HG03460 (cell line): Measurements from ENCODE around the gene MSI2.

Experiments used
- ATAC-seq: cut with Tn5 transposase; IDR thresholded peaks from one replicate; pipeline ENCODE4 v1.9.1; 2021; ENCODE audit not compliant: unreplicated experiment

MSI2 gene

DNA sequence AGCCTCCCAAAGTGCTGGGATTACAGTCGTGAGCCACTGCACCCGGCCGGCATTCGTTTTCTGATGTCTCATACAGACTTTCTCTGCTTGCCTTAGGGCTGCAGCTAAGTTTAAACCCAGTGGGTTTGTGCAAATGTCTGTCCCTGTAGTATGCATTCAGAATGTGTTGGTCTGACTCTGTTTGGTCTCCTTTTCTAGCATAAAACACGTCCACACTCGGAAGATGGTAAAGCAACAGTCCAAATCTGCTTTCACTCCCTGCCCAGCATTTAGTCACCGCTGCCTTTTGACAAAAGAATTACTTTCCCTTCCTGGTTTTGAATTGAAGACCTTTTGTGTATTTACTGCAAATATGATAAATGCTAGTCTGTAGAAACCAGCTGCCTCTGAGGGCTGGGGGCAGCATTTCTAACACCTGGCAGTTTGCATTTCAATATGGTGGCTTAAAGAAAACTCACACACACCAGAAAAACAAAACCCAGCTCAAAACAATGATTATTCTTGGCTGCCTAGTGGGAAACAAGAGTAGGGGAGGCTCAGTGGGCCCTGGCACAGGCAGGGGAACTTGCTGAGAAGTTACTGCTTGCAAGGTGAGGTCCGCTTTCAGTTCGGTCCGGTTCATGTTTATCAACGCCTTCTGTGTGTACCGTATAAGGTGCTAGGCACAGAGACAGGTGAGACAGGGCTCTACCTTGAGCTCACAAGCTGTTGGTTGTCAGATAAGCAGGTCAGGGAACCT, 56.9 kb downstream of the MSI2 start:
- no peak for ATAC-seq

DNA sequence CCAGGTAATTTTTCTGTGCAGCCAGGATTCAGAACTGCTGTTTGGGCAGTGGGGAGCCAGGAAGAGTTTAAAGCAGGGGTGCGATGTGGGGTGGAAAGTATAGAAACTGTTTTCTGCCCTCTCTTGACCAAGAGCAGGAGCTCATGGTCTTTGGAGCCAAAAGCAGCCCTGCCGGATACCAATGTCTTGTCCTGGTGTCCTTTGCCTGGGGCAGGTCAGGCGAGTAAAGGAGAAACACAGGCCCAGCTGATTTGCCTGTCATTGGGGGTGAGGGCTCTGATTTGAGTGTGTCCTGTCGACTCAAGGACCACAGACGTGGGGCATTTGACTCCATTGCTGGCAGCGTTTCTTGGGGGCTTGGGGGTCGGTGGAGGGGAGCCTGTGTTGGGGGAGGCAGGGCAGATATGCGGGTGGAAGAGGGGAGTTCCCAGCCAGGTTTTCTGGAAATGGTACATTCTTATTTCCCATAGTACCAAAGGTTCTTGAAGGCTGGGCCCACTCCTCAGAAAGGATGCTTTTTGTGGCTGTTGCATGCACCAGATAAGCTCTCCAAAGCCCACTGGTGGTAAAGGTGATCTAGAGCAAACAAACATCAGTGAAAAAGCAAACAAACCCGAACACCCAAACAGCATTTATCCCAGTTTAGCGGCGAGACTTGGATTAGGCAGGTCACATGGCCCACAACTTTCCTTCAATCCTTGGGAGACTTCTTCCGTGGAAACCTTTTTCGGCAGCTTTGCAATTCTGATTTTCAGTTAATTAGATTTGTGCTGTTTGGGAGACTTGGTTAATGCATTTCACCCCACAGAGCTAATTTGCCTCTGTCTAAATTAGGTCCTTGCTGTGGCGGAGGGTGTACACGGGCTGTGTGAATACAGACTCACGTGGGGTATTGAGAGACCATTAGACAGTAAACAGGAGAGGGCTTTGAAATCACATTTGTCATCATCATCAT, 59.0 kb downstream of the MSI2 start:
- ATAC-seq = no peak

DNA sequence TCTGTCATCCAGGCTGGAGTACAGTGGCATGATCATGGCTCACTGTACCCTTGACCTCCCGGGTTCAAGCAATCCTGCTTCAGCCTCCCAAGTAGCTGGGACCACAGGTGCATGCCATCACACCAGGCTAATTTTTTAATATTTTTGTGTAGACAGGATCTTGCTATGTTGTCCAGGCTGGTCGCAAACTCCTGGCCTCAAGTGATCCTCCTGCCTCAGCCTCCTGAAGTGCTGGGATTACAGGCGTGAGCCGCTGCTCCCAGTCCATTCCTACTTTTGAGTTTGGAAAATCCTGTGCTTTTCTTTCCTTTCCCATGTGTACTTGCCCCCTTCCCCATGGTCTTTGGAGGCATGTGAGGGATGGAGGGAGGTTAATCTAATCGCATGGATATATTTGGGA, 60.0 kb downstream of the MSI2 start:
- no peak for ATAC-seq

DNA sequence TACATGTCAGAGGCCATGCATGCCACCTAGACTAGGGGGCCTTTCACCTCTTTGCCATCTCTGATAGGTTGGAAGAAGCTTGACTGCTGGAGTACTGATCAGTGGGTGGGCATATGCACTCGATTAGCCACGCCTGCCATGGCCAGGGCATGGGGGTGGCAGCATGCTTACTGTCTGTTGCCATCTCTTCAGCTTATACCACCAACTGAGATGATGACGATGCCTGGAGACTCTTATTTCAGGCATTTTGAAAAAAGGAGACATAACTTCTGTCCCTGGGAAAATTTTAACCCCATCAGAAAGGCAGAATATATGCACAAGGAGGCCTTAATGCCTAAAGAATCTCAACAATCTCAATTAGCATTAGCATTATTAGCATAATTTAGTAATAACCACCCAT, 60.8 kb downstream of the MSI2 start:
- ATAC-seq = no peak

DNA sequence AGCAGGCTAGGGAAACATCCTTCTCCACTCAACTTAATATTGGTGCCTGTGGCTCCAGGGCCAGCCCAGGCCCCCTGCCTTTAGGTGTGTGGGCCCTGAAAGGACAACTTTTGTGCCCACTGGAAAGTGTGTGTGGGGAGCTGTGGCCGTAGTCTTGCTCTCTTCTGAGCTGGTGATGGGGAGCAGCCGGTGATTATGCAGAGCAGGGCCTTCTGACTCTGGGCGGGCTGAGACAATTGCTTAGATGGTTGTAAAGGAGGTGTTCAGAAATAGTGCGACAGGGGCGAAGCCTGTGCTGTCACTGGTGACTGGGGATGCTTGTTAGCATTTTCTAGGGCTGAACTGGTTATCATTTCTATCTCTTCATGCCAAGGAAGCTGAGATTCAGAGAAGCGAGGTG, 62.6 kb downstream of the MSI2 start:
- no peak for ATAC-seq

DNA sequence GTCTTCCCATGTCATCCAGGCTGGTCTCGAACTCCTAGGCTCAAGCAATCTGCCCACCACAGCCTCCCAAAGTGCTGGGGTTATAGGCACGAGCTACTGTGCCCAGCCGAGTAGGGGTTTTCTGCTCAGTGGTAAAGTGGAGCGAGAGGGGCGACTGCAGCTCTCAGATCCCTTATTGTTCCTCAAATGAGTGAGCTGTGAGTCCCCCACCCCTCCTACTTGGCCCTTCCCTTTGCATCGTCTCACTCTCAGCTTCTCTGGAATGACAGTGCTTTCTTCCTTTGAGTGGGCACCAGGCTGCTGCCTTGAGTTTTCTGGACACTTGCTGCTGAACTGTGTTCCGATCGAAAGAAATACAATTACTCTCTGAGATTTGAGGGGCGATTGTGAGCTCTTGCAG, 63.5 kb downstream of the MSI2 start:
- ATAC-seq = no peak

DNA sequence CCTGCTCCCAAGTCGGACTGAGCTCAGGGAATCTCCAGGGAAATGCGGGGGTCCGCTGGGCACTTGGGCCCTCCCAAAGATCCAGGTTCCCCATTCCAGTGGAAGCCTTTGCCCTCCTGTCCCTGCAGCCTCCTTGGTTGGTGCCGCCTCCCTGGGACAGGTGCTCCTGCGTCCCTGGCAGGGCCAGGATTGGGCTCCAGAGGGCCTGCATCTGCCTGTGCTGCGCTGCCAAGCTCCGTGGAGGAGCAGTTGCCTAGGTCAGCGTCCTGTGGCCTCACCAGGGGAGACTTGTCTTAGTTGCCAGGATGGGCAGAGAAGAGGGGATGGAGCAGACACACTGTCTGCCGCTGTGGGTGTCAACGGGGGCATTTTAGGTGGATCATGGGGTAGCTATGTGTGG, 67.1 kb downstream of the MSI2 start:
- no peak for ATAC-seq

DNA sequence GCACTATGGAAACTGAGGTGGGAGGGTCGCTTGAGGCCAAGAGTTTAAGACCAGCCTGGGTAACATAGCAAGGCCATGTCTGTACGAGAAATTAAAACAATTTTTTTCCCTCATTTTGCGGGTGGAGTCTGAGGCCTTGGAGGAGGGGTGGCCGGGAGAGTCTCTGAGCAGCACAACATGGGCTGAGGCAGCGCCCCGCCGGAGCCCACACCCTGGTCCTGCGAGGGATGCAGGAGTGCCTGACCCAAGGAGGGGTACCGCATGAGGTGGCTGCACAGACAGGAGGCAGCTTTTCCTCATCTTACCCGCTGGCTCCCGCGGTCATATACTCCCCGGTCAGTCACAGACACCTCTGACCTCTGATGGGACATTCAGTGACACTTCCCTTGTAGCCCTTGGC, 67.7 kb downstream of the MSI2 start:
- no peak for ATAC-seq

DNA sequence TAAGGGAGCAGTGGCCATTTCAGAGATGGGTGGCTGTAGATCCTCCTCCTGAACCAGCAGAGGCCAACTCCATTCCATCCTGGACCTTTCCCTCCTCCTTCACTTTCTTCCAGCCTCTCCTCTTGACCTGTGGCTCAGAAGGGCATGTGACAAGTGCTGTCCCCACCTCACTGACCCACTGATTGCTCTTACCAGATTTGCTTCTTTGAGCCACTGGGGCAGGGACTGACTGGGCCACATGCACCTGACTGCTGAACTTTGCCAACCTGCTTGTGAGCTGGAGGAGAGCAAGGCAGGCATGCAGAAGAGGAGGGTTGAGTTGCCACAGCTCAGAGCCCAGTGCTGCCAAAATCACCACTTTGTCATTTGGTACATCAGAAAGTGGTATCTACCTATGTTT, 68.3 kb downstream of the MSI2 start:
- ATAC-seq = no peak

DNA sequence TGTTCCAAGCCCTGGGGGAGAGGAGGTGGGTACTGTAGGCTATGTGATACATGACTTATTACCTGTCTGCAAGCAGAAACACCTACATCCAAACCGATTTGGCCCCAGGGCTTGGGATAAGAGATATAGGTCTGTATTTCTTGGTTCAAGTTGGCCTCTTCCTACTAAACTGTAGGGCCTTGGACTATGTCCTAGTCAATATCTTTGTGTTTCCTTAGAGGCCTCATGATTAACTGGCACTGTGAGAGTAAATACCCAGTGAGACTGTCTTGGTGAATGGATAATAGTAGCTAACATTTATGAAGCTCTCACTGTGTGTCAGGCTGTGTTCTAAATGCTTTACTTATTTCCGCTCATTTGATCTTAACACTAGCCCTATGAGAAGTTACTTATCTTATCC, 70.0 kb downstream of the MSI2 start:
- no peak for ATAC-seq

DNA sequence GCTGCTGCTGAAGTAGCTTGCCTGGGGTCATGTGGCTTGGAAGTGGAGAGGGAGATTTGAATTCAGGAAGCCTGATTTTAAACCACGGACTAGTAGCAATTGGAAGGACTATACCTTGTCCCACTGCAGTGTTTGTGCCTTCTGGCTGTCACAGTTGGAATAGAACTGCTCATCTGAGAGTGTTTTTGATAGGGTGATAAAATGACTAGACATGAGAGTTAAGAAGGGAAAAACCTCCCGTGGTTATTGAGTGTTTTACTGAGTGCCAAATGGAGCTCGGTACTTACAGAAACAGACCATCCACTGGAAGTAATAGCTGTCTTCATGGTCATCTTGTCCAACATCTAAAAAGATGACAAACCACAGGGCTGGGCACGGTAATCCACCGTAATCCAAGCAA, 70.4 kb downstream of the MSI2 start:
- ATAC-seq = no peak

DNA sequence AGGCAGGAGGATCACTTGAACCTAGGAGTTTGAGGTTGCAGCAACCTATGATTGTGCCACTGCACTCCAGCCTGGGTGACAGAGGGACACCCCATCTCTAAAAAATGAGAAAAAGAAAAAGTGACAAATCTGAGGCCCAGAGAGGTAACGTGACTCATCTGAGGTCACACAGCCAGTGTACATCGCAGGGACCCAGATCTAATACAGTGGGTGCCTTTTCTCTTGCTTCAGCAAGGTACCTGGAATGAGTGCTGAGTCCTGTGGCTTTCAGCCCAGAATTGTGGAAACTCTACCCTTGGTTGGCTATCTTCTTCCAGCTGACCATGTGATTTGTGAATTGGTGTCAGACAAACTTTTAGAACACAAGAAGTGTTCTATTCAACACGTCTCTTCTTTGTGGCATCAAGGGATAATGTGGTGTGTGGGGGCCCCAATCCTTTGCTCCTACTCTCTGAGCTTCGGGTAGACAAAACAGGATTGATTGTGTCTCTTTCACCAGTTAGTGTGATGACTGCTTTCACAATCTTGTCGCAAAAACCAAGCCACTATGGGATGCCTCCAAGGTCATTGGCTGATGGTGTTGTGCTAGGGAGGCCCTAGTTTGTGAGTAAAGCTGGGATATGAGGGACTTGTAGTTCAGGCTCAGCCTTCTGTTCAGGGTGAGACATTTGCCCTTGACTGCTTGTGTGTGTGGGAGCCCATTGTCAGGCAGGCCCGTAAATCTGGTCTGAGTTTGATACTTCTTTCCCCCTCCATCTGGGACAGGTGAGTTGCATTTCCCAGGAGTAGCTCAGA, 71.0 kb downstream of the MSI2 start:
- no peak for ATAC-seq

DNA sequence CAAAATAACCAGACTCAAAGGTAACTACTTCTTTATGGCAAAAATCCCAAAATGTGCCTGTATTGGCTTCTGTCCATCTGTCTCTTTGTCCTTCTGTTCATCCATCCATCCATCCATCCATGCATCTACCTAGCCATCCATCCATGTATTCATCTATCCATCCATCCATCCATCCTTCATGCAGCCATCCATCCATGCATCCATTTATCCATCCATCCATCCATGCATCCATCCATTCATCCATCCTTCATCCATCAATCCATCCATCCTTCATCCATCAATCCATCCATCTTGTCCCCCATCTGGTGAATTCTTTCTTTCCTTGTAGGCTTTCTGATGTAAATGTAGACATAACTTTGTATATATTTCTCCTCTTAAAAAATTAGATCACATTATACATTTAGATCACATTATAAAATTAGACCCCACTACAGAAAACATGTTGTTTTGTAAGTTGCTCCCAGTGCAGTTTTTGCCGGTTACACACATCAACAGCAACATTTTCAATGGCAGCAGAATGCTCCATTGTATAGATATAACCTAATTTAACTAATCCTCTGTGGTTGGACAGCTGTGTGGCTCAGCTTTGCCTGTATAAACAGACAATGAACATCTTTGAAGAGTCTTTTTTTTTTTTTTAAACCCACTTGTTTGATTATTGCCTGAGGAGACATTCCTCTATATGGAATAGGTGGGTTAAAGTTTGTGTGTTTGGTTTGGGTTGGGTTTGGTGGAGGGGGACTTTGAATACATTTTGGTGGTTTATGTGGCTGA, 72.0 kb downstream of the MSI2 start:
- no peak for ATAC-seq

DNA sequence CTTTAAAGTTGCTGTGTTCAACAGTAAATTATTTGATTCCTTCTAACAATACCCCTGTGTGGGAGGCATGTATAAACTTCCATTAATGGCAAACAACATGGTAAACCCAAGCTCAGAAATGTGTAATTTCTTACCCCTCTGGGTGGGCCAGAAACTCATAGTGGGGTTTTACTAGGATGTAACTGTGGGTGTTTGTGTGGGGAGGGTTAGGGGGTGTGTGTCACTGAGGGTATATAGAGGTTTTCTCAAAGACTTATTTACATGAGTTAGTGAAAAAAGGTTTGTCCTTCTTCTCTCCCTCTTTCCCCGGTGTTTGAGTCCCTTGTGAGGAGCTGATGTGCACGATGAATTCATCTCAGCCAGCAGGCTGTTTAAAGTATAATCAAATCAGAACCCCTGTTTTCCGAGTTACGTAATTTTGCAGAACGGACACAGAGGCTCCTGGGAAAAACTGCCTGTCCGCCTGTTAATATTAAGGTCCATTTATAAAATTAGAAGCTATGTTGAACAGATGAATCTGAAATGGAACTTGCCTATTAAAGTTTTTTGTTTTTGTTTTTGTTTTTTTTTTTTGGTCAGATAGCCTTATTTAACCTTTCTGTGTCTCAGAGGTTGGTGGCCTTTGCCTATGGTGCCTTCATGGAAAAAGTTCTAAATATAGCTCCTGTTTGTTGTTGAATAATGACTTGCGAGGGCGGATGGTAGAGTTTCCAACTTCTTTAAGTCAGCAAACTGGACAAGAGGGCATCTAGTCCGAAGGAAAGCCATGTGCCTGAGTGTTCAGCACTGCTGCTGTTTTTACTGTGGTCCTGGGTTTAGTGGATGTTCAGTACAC, 73.3 kb downstream of the MSI2 start:
- ATAC-seq = no peak

DNA sequence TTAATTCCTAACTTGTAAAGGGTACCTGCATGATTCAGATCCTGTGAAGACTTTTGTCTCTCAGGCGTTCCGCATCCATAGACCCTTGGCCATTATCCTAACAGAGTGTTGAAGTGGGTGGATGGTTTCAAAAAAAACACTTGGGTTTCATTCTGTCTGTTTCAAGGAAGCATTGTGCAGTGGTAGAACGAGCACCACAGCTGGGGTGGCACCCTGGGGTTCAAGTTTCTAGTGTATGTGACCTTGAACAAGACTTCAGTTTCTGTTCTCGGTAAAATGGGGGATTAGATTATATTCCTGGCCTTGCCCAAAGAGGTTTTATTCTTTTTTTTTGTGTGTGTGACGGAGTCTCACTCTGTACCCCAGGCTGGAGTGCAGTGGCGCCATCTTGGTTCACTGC, 74.3 kb downstream of the MSI2 start:
- no peak for ATAC-seq

DNA sequence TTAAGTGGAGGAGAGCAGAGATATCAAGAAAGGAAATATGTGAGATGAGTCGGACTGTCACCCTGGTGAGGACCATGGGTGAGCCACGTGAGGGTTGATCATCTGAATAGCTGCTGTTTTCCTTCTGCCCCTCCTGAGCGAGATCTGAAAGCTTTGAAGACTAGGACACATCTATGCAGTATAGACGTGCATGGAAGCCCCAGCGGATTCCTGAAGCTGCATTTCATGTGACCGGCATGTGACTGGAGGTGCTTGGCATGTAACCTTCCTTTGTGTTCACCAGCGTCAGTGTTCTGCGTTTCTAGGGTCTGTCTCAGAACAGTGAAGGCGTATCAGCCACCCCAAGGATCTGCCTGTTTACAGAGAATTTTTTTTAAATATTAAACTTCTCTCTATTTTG, 75.1 kb downstream of the MSI2 start:
- ATAC-seq = no peak

DNA sequence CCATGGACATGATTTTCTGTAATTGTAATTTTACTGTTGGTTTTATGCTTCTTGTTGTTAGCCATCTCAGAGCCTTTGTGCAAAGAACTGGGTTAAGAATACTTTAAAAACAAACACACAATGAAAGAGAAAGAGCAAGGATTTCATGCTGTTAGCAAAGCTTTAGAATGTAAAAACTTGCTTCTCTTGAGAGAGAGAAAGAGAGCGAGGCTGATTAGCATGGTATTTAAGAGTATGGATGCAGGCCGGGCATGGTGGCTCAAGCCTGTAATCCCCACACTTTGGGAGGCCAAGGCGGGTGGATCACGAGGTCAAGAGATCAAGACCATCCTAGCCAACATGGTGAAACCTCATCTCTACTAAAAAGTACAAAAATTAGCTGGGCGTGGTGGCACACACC, 76.2 kb downstream of the MSI2 start:
- ATAC-seq = no peak

DNA sequence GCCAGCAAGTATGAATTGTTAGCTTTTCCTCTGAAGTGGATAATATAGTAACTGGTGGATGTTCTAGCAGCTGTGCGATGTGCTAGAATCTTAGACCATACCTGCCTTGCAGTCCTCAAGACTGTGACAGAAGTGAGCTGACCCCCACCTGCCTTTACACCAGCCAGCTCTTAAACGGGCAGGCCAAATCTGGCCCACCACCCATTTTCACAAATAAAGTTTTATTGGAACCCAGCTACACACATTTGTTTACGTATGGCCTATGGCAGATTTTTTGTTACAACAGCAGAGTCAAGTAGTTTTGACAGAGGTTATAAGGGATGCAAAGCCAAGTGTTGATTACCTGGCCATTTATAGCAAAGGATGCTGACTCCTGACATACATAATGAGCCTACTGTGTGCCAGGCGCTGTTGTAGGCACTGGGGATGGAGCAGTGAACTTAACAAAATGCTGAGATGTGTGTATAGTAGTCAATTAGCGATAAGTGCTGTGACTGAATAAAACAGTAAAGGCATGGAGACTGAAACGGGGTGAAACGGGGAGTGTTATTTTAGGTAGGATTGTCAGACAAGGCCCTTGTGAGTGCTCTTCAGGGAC, 79.0 kb downstream of the MSI2 start:
- no peak for ATAC-seq

DNA sequence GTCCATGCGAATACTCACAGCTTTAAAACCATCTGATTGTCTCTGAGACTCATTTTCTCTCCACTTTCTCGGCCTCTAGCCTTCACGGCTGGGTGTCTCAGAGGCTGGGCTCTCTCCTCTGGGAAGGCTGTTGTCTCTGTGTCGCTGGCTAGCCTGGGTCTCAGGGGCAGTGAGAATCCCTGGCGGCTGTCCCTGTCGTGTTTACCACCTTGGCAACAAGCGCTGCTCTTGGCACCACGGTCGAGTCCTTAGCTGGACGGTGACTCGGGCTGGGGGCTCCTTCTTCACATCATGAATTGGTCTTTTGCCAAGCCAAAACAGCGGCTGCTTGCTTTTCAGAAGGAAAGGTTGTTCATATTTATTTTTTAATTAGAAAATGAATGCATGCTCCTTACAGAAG, 81.1 kb downstream of the MSI2 start:
- ATAC-seq = no peak
